ENCODE results near the gene DES.
"Not testable (repeated sequence)": the region's sequence is repeated elsewhere in the genome, so short reads cannot be mapped to it uniquely, and the experiment has no call there.

Gene DES

GRCh38 chr2:219418155-219419011 lies at the start of gene DES:
Gene DES, plus strand, starts transcription at chr2:219418377. Its CDS starts 86 bp downstream, at chr2:219418463.
- no peak for DNase-seq (ENCODE audit: low read depth)

GRCh38 chr2:219368690-219369191 lies 49.4 kb upstream of the DES start:
- peak; percentile 41 for DNase-seq (ENCODE audit: low read depth)

GRCh38 chr2:219369447-219369861 lies 48.7 kb upstream of the DES start:
- DNase-seq (ENCODE audit: low read depth): no peak

- no peak for DNase-seq (ENCODE audit: low read depth)
These were observed 39.9 kb upstream of the DES start for GRCh38 chr2:219378163-219378851.

- DNase-seq (ENCODE audit: low read depth): no peak
These were observed 37.3 kb upstream of the DES start for GRCh38 chr2:219380926-219381325.

- no peak for DNase-seq (ENCODE audit: low read depth)
These were observed 36.7 kb upstream of the DES start for GRCh38 chr2:219381448-219381847.

- no peak for DNase-seq (ENCODE audit: low read depth)
These were observed 34.0 kb upstream of the DES start for GRCh38 chr2:219384083-219384713.

- no peak for DNase-seq (ENCODE audit: low read depth)
These were observed 33.3 kb upstream of the DES start for GRCh38 chr2:219384859-219385258.

- no peak for DNase-seq (ENCODE audit: low read depth)
These were observed 32.1 kb upstream of the DES start for GRCh38 chr2:219385958-219386520.

- DNase-seq (ENCODE audit: low read depth): peak; percentile 19
These were observed 31.5 kb upstream of the DES start for GRCh38 chr2:219386532-219387280.

GRCh38 chr2:219387306-219388120 lies 30.7 kb upstream of the DES start, which contains the start of gene DNPEP:
Gene DNPEP, minus strand, starts transcription at chr2:219387912. Its CDS starts 118 bp downstream, at chr2:219387794.
- peak; percentile 92 for DNase-seq (ENCODE audit: low read depth)

- DNase-seq (ENCODE audit: low read depth): peak; percentile 96
These were observed 29.9 kb upstream of the DES start for GRCh38 chr2:219388121-219388906.

GRCh38 chr2:219388907-219389156 lies 29.3 kb upstream of the DES start:
- no peak for DNase-seq (ENCODE audit: low read depth)

GRCh38 chr2:219392754-219393153 lies 25.4 kb upstream of the DES start:
- no peak for DNase-seq (ENCODE audit: low read depth)

GRCh38 chr2:219395056-219395455 lies 23.1 kb upstream of the DES start:
- DNase-seq (ENCODE audit: low read depth): not testable (repeated sequence)

GRCh38 chr2:219395609-219396008 lies 22.6 kb upstream of the DES start:
- no peak for DNase-seq (ENCODE audit: low read depth)

- no peak for DNase-seq (ENCODE audit: low read depth)
These were observed 21.2 kb upstream of the DES start for GRCh38 chr2:219396863-219397457.

- DNase-seq (ENCODE audit: low read depth): peak; percentile 49
These were observed 19.3 kb upstream of the DES start for GRCh38 chr2:219398721-219399363.

Data from ELR (cell line).